C4-2B (cell line): Measurements from ENCODE around the gene TMEM263.

Source experiments
- ZFX ChIP-seq: fragments of 450-650 bp; IDR thresholded peaks from 2 replicates; pipeline ENCODE4 v1.6.1; 2017
- TF ChIP-seq, protein P1 (sequence below): fragments of 450-650 bp; conservative IDR thresholded peaks from 2 replicates; pipeline ENCODE4 v1.5.1; 2017; ENCODE audit warnings: mild to moderate bottlenecking

DNA sequence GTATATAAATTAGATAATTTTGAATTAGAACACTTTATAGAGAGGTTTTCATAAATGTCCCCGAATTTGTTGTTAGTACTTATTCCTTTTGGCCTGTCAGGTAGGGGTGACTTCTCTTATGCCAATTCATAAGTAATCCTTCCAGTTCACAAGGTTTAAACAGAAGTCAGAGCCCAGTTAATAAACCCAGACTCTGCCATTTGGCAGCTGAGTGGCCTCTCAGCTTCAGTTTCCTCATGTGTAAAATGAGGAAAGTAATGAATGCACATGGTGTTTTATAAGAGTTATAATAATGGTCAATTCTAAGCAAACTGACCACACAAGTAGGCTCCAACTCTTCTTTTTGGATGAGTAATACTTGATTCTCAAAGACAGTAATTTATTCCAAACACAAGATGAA lies 21.0 kb downstream of the TMEM263 start:
- TF ChIP-seq, protein P1, sequence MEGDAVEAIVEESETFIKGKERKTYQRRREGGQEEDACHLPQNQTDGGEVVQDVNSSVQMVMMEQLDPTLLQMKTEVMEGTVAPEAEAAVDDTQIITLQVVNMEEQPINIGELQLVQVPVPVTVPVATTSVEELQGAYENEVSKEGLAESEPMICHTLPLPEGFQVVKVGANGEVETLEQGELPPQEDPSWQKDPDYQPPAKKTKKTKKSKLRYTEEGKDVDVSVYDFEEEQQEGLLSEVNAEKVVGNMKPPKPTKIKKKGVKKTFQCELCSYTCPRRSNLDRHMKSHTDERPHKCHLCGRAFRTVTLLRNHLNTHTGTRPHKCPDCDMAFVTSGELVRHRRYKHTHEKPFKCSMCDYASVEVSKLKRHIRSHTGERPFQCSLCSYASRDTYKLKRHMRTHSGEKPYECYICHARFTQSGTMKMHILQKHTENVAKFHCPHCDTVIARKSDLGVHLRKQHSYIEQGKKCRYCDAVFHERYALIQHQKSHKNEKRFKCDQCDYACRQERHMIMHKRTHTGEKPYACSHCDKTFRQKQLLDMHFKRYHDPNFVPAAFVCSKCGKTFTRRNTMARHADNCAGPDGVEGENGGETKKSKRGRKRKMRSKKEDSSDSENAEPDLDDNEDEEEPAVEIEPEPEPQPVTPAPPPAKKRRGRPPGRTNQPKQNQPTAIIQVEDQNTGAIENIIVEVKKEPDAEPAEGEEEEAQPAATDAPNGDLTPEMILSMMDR: no peak
- no peak for TF ChIP-seq ZFX
